Activated CD4-positive, CD25-positive, alpha-beta regulatory T cell (primary cell): ENCODE measurements around the gene TAF11L10.
"Not testable (repeated sequence)": the region's sequence is repeated elsewhere in the genome, so short reads cannot be mapped to it uniquely, and the experiment has no call there.

Experiments used
- DNase-seq, 4 experiments: peaks; one replicate each; lab custom pipeline; 2025; lab: John Stamatoyannopoulos, UW

Gene TAF11L10

GRCh38 chr5:17597728-17598127 lies at the start of gene TAF11L10:
TAF11L10 (minus strand) TSS chr5:17597828.
- not testable (repeated sequence) for DNase-seq

GRCh38 chr5:17634160-17634559 lies 36.5 kb upstream of the TAF11L10 start, which contains the start of gene TAF11L14:
TAF11L14 (plus strand) TSS chr5:17634460.
- no peak for DNase-seq

- DNase-seq = not testable (repeated sequence)
Observed at GRCh38 chr5:17631788-17632187, 34.2 kb upstream of the TAF11L10 start, which contains the start of gene TAF11L13. TAF11L13 (plus strand) TSS chr5:17632088.

GRCh38 chr5:17625686-17626085 lies 28.1 kb upstream of the TAF11L10 start:
- no peak for DNase-seq

- no peak for DNase-seq
Observed at GRCh38 chr5:17620627-17621026, 23.0 kb upstream of the TAF11L10 start.

GRCh38 chr5:17619354-17619753 lies 21.7 kb upstream of the TAF11L10 start:
- DNase-seq = no peak

GRCh38 chr5:17614872-17615605 lies 17.4 kb upstream of the TAF11L10 start:
- no peak for DNase-seq

GRCh38 chr5:17610092-17610491 lies 12.5 kb upstream of the TAF11L10 start, which contains the start of gene TAF11L12:
TAF11L12 (plus strand) TSS chr5:17610392.
- DNase-seq = not testable (repeated sequence)

GRCh38 chr5:17607461-17607860 lies 9.8 kb upstream of the TAF11L10 start:
- not testable (repeated sequence) for DNase-seq

- DNase-seq = no peak
Observed at GRCh38 chr5:17604951-17605350, 7.3 kb upstream of the TAF11L10 start.

GRCh38 chr5:17603880-17604279 lies 6.3 kb upstream of the TAF11L10 start, which contains the start of gene TAF11L11:
TAF11L11 (plus strand) TSS chr5:17604183.
- DNase-seq = not testable (repeated sequence)

GRCh38 chr5:17594255-17594654 lies 3.4 kb downstream of the TAF11L10 start, which contains the start of gene TAF11L9:
TAF11L9 (minus strand) TSS chr5:17594394.
- not testable (repeated sequence) for DNase-seq

GRCh38 chr5:17590860-17591259 lies 6.8 kb downstream of the TAF11L10 start, which contains the start of gene TAF11L8:
TAF11L8 (minus strand) TSS chr5:17590960.
- DNase-seq = not testable (repeated sequence)

GRCh38 chr5:17585658-17586057 lies 12.0 kb downstream of the TAF11L10 start, which contains the start of gene TAF11L7:
TAF11L7 (minus strand) TSS chr5:17585758.
- not testable (repeated sequence) for DNase-seq
